NCI-H510A treated with DMSO at 0.1 percent for 48 hours (cell line): Measurements from ENCODE around the gene FTL.

Experiments used
- DNase-seq: peaks from one replicate; lab custom pipeline; 2025; lab: John Stamatoyannopoulos, UW

FTL gene

DNA sequence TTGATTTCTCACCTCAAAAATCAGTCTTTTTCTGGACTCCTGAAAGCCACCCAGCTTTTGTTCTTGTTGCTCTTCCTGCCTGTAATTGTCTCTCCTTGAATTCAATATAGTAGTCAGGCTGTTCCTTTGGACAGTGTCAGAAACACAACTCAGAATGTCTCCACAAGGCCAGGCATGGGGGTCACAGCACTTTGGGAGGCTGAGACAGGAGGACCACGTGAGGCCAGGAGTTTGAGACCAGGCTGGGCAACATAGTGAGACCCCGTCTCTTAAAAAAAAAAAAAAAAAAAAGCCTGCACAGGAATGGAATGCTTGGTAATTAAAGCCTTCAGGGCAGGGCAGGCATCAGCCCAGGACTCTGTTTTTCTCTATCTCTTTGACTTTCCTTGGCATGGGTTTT is 19.3 kb upstream of the FTL start:
- no peak for DNase-seq

DNA sequence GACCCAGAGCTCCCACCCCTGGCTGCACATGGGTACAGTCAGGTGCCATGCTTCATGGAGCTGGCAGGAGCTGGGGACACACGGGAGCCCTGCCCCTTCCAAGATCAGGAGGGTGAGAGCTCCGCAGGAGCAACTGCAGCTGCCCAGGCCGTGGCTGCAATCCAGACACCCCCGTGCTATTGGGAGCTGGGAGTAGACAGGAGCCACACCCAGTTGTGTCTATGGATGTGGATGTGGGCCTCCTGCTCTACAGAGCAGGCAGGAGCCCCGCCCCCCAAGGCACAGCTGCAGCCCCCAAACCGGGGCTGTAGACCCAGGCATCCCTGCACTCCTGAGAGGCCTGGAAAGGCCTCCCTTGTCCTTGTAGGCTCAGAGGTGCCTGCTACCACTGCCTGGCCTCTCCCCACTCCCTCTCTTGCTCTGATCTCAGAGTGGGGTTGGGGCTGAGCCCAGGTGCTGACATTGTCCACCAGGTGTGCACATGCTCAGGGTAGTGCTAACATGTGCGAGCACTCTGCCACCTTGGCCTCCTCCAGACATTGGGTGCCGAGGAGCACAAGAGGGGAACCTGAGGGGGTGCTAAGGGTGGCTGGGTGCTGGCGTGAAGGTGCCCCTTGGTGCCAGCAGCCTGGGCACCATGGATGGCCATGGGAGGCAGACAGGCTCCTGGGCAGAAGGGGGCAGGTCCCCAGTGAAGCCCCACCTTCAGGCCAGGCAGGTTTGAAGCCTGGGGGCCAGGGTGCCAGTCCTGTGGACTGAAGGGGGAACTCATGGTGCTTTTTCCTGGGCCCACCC is 18.4 kb upstream of the FTL start:
- DNase-seq, result no peak

DNA sequence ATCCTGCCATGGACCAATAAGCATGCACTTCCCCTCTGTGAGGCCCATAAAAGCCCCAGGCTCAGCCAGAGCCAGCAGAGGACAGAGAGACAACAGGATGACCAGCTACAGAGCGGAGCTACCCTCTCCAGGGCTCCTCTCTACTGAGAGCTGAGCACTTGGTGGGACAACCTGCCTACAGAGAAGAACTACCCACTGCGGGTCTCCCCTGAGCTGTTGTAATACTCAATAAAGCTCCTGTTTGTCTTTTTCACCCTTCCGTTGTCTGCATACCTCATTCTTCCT is 17.9 kb upstream of the FTL start:
- no peak for DNase-seq

DNA sequence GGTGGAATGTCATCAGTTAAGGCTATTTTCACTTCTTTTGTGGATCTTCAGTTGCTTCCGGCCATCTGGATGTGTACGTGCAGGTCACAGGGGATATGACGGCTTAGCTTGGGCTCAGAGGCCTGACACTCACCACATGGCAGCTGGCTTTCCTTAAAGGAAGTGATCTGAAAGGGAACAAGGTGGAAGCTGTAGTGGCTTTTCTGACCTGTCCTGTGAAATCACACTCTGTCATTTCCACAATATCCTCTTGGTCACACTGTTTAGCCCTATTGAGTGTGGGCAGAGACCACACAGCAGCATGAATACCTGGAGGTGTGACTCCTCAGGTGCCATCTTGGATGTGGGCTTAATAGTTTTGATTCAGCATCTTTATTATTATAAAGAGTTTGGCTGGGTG is 14.9 kb upstream of the FTL start:
- DNase-seq, result no peak

DNA sequence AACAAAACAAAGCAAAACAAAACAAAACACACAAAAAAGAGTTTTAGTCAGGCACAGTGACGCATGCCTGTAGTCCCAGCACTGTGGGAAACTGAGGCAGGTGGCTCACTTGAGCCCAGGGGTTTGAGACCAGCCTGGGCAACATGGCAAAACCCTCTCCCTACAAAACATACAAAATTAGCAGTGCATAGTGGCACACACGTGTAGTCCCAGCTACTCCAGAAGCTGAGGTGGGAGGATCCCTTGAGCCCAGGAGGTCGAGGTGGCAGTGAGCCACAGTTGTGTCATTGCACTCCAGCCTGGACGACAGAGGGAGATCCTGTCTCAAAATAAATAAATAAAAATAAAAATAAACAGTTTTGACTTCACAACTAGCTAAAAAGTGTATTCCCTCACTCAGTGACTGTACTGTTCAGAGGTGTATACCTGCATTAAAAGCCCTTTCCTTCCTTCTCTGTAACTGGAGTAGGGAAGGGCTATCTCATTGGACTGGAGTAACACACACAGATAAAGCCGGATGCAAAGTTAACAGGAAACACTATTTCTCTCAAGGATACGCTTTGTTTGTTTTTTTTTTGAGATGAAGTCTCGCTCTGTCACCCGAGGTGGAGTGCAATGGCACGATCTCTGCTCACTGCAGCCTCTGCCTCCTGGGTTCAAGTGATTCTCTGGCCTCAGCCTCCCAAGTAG is 14.1 kb upstream of the FTL start:
- DNase-seq, result peak; percentile 5

DNA sequence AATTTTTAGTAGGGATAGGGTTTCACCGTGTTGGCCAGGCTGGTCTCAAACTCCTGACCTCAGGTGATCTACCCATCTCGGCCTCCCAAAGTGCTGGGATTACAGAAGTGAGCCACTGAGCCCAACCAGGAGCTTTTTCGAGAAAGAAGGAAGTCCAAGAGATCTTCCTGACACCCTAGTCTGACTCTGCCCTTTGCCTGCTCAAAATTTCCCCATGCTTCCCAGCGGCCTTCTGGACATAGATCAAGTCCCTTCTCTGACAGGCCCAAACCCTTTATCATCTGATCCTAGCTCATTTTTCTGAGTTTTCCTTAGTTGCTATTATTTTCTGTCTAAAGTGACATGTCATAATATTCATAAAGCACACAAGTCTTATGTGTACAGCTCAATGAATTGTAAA is 12.0 kb upstream of the FTL start:
- no peak for DNase-seq

DNA sequence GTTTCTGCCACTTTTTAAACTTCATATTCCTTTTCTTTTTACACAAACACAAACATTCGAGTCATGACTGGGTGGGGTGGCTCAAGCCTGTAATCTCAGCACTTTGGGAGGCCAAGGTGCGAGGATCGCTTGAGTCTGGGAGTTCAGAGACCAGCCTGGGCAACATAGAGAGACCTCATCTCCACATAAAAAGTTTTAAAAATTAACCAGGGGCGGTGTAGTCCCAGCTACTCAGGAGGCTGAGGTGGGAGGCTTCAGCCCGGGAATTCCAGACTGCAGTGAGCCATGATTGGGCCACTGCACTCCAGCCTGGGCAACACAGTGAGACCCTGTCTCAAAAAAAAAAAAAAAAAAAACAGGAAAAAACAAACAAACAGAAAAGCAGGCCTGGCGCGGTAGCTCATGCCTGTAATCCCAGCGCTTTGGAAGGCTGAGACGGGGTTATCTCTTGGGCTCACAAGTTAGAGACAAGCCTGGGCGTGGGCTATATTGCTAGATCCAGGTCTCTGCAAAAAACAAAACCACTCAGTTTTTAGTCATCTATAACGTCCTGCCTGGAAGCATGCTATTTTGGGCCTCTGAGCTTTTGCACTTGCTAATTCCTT is 11.0 kb upstream of the FTL start:
- no peak for DNase-seq

DNA sequence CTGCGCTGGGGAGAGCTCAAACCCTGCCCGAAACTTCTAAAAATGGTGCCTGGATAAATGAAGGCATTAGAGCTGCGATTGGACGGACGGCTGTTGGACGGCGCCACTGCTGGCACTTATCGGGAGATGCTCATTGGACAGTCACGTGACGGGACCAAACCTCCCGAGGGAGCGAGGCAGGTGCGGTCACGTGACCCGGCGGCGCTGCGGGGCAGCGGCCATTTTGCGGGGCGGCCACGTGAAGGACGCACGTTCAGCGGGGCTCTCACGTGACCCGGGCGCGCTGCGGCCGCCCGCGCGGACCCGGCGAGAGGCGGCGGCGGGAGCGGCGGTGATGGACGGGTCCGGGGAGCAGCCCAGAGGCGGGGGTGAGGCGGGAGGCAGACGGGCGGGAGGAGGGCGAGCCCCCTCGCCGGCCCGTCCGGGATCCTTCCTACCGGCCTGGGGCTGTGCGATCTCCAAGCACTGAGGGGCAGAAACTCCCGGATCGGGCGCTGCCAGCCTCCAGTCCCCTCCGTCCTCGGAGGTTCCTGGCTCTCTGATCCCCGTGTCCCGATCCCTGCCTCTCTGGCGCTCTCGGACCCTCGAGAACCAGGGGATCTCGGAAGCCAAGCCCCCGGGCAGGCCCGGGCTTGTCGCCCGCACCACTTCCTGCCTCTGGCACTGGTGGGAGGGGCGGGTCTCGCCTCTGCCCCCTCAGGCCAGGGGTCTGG is 10.4 kb upstream of the FTL start, which contains the start of gene BAX:
TSS of gene BAX (plus strand) at position 281 of the 713 bp plus-strand sequence. CDS start at position 335, 54 bp downstream.
- DNase-seq, result peak; percentile 95

DNA sequence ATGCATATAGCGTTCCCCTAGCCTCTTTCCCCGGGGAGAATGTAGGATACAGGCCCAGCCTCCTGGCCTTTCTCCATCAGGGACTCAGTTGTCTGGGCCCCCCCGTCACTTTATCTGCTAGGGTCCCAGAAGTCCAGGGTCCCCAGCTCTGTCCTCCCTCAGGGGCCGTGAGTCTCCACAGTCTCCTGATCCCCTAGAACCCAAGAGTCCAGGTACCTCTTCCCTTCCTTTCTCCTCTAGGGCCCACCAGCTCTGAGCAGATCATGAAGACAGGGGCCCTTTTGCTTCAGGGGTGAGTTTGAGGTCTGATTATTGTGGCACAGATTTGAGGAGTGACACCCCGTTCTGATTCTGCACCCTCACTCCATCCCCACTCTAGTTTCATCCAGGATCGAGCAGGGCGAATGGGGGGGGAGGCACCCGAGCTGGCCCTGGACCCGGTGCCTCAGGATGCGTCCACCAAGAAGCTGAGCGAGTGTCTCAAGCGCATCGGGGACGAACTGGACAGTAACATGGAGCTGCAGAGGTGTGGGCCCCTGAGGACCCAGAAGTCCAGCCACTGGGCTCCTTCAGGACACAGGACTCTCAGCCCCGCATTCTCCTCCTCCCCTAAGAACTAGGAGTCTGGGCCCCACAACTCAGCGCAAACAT is 9.7 kb upstream of the FTL start:
- DNase-seq, result no peak

DNA sequence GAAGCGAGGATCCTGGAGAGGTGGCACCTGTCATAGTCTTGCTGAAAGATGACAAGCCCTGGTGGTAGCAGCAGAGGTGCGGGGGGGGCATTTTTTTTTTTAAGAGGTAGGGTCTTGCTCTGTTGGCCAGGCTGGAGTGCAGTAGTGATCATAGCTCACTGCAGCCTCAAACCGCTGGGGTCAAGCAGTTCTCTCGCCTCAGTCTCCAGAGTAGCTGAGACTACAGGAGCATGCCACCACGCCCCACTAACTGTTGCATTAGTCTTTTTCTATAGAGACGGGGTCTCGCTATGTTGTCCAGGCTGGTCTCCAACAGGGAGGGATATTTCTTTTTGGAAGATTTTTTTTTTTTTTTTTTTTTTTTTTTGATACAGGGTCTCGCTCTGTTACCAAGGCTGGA is 7.1 kb upstream of the FTL start:
- DNase-seq, result no peak

DNA sequence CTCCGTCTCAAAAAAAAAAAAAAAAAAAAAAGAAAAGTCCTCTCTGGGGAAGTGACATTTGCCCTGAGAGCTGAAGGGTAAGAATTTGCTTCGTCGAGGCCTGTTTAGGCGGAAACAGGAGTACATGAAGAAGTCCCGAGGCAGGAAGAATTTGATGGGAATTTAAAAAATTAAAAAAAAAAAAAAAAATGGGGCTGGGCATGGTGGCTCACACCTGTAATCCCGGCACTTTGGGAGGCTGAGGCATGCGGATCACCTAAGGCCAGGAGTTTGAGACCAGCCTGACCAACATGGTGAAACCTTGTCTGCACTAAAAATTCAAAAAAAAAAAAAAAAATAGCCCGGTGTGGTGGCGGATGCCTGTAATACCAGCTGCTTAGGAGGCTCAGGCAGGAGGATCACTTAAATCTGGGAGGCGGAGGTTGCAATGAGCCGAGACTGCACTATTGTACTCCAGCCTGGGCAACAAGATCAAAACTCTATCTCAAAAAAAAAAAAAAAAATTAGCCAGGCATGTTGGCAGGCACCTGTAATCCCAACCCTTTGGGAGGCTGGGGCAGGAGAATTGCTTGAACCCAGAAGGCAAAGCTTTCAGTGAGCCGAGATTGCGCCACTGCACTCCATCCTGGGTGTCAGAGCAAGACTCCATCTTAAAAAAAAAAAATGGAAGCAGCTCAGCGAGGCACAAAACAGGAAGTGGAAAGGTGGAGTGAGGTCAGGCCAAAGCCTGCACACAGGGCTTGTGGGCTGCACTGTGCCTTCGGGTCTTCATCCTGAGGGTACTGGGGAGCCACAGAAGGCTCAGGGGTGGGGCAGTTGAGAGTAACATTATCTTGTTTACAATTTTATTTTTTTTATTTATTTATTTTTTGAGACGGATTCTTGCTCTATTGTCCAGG is 5.5 kb upstream of the FTL start:
- DNase-seq, result no peak

DNA sequence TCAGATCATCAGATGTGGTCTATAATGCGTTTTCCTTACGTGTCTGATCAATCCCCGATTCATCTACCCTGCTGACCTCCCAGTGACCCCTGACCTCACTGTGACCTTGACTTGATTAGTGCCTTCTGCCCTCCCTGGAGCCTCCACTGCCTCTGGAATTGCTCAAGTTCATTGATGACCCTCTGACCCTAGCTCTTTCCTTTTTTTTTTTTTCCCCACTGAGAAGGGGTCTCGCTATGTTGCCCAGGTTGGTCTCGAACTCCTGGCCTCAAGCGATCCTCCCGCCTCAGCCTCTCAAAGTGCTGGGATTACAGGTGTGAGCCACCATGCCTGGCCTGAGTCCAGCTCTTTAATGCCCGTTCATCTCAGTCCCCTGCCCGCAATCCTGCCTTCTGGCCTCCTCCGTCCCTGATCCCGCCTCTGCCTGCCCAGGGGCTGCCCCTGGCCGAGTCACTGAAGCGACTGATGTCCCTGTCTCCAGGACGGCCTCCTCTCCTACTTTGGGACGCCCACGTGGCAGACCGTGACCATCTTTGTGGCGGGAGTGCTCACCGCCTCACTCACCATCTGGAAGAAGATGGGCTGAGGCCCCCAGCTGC is 4.0 kb upstream of the FTL start:
- DNase-seq, result no peak

- DNase-seq, result no peak
Measured at GRCh38 chr19:48961673-48962028, 3.5 kb upstream of the FTL start.

GRCh38 chr19:48962029-48962848 is 2.9 kb upstream of the FTL start:
- no peak for DNase-seq

DNA sequence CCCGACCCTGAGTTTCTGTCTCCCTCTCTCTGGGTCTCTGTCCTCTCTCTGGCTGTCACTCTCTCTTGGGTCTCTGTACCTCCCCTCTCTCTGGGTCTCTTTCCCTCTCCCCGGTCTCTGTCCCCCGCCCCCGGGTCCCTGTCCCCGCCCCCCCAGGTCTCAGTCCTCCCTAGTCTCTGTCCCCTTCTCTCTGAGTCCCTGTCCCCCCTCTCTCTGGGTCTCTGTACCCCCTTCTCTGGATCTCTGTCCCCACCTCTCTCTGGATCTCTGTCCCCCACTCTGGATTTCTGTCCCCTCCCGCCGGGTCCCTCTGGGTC is 2.3 kb upstream of the FTL start:
- DNase-seq, result no peak

GRCh38 chr19:48963371-48964204 is 1.5 kb upstream of the FTL start:
- DNase-seq, result no peak

- no peak for DNase-seq
Measured at GRCh38 chr19:48964205-48965039, 687 bp upstream of the FTL start.

DNA sequence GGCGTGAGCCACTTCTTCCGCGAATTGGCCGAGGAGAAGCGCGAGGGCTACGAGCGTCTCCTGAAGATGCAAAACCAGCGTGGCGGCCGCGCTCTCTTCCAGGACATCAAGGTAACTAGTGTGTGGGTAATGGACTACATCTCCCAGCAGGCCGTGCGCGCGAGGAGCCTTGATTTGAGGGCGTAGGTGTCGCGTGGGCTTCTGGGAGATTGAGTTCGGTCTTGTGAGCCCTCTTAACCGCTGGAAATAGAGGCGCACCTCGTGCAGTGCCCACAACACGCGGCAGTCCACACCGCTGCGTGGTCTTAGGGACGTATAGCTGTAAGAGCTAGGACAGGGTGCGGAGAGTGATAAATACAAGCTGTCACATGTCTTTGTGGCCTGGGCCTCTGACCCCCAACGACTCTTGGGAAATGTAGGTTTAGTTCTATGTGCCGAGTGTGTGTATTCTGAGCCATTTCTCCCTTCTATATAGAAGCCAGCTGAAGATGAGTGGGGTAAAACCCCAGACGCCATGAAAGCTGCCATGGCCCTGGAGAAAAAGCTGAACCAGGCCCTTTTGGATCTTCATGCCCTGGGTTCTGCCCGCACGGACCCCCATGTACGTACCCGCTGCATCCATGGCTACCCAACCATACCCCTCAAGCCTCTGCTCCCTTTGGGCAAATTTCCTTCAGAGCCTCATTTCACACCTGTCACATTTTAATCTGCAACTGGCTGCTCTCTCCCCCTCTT is 864 bp downstream of the FTL start:
- DNase-seq, result peak; percentile 75
